GM12873 (cell line): ENCODE results near the gene PLA2G4F.

Source experiments
- CTCF ChIP-seq: IDR thresholded peaks from 2 replicates; pipeline ENCODE4 v1.5.1; 2012; ENCODE audit warnings: low read depth, mild to moderate bottlenecking, moderate library complexity, low read length, control low read depth; ENCODE audit not compliant: insufficient read depth; ENCODE audit errors: missing control alignments

The PLA2G4F gene

GRCh38 chr15:42093966-42094365, 62.5 kb downstream of the PLA2G4F start:
- no peak for TF ChIP-seq CTCF

GRCh38 chr15:42092398-42093318, 63.8 kb downstream of the PLA2G4F start:
- TF ChIP-seq CTCF = no peak

- no peak for TF ChIP-seq CTCF
Observed at GRCh38 chr15:42090781-42091180, 65.7 kb downstream of the PLA2G4F start.

GRCh38 chr15:42090370-42090769, 66.1 kb downstream of the PLA2G4F start:
- no peak for TF ChIP-seq CTCF

GRCh38 chr15:42089942-42090341, 66.5 kb downstream of the PLA2G4F start:
- no peak for TF ChIP-seq CTCF
